Mesenchymal stem cell (in vitro differentiated cells and primary cell): ENCODE results near the gene RBM20.
A peak's percentile ranks its signal among the peaks of the same experiment; 100 is the strongest.

ENCODE experiments used
- DNase-seq: peaks from one replicate; pipeline ENCODE4 v3.0.0-alpha.2; 2013
- H2AFZ ChIP-seq: one replicate; pipeline ENCODE4 v1.6.1; 2013; ENCODE audit warnings: low read depth, mild to moderate bottlenecking, control low read depth, inconsistent platforms, low read length, moderate library complexity
- H2AK5ac ChIP-seq: 2 replicates; pipeline ENCODE4 v1.6.1; 2013; ENCODE audit warnings: low read length, moderate library complexity, mild to moderate bottlenecking, inconsistent platforms; ENCODE audit not compliant: severe bottlenecking
- H2BK120ac ChIP-seq: one replicate; pipeline ENCODE4 v1.6.1; 2013; ENCODE audit warnings: low read depth, mild to moderate bottlenecking, inconsistent platforms, low read length, moderate library complexity
- H2BK12ac ChIP-seq, 2 experiments: one replicate each; pipeline ENCODE4 v1.6.1; 2013; ENCODE audit warnings: inconsistent platforms in 2 of 2, low read length in 2 of 2, mild to moderate bottlenecking in 2 of 2, moderate library complexity in 2 of 2, control low read depth in 1 of 2
- H2BK15ac ChIP-seq: one replicate; pipeline ENCODE4 v1.6.1; 2013; ENCODE audit warnings: mild to moderate bottlenecking, low read depth, inconsistent platforms; ENCODE audit not compliant: poor library complexity, severe bottlenecking
- H2BK5ac ChIP-seq: 2 replicates; pipeline ENCODE4 v1.6.1; 2013; ENCODE audit warnings: low read depth, mild to moderate bottlenecking, low read length, control low read depth, inconsistent platforms; ENCODE audit not compliant: poor library complexity, severe bottlenecking
- H3K14ac ChIP-seq, 2 experiments: one replicate each; pipeline ENCODE4 v1.6.1; 2013; ENCODE audit warnings: inconsistent platforms in 2 of 2, low read length in 2 of 2, control low read depth in 1 of 2, mild to moderate bottlenecking in 1 of 2, moderate library complexity in 1 of 2
- H3K18ac ChIP-seq, 2 experiments: one replicate each; pipeline ENCODE4 v1.6.1; 2013; ENCODE audit warnings: inconsistent platforms in 2 of 2, low read length in 2 of 2, control low read depth in 1 of 2, low read depth in 1 of 2, mild to moderate bottlenecking in 1 of 2
- H3K23ac ChIP-seq, 2 experiments: one replicate each; pipeline ENCODE4 v1.6.1; 2013; ENCODE audit warnings: inconsistent platforms in 2 of 2, low read length in 2 of 2, mild to moderate bottlenecking in 2 of 2, moderate library complexity in 2 of 2, control low read depth in 1 of 2
- H3K27ac ChIP-seq: 2 replicates; pipeline ENCODE4 v1.5.1; 2013; ENCODE audit warnings: mild to moderate bottlenecking, moderate library complexity, low read length, control low read depth, inconsistent platforms; ENCODE audit not compliant: poor library complexity, severe bottlenecking
- H3K27me3 ChIP-seq, 2 experiments: 2 replicates each; pipeline versions ENCODE4 v1.6.1 to v1.7.0; 2013; ENCODE audit warnings: low read length in 2 of 2, mild to moderate bottlenecking in 2 of 2, moderate library complexity in 2 of 2, control low read depth in 1 of 2, inconsistent platforms in 1 of 2; ENCODE audit not compliant: control insufficient read depth in 1 of 2, insufficient read depth in 1 of 2
- H3K36me3 ChIP-seq, 2 experiments: 2 replicates each; pipeline versions ENCODE4 v1.6.1 to v1.7.0; 2013; ENCODE audit warnings: low read length in 2 of 2, control low read depth in 1 of 2, inconsistent platforms in 1 of 2, low read depth in 1 of 2, mild to moderate bottlenecking in 1 of 2; ENCODE audit not compliant: insufficient read depth in 2 of 2, control insufficient read depth in 1 of 2
- H3K4ac ChIP-seq, 2 experiments: one replicate each; pipeline ENCODE4 v1.6.1; 2013; ENCODE audit warnings: inconsistent platforms in 2 of 2, low read length in 2 of 2, mild to moderate bottlenecking in 2 of 2, moderate library complexity in 2 of 2, control low read depth in 1 of 2, low read depth in 1 of 2
- H3K4me1 ChIP-seq: 2 replicates; pipeline ENCODE4 v1.6.1; 2013; ENCODE audit warnings: low read depth, low read length, control low read depth; ENCODE audit not compliant: control insufficient read depth, insufficient read depth
- H3K4me2 ChIP-seq: 2 replicates; pipeline ENCODE4 v1.6.1; 2013; ENCODE audit warnings: low read length, mild to moderate bottlenecking, inconsistent platforms; ENCODE audit not compliant: poor library complexity, severe bottlenecking
- H3K4me3 ChIP-seq, 2 experiments: 2 replicates each; pipeline versions ENCODE4 v1.5.1 to v1.7.0; 2013; ENCODE audit warnings: low read length in 2 of 2, mild to moderate bottlenecking in 2 of 2, control low read depth in 1 of 2, low read depth in 1 of 2; ENCODE audit not compliant: insufficient read depth in 1 of 2
- H3K79me1 ChIP-seq: replicated peaks from 2 replicates; pipeline ENCODE4 v1.6.1; 2013; ENCODE audit warnings: mild to moderate bottlenecking, control low read depth, low read length, inconsistent platforms; ENCODE audit not compliant: poor library complexity, severe bottlenecking
- H3K9ac ChIP-seq: 2 replicates; pipeline ENCODE4 v1.7.0; 2013; ENCODE audit warnings: mild to moderate bottlenecking, low read length, moderate library complexity
- H3K9me3 ChIP-seq: 2 replicates; pipeline ENCODE4 v1.7.0; 2013; ENCODE audit warnings: mild to moderate bottlenecking, low read length; ENCODE audit not compliant: control insufficient read depth
- H4K8ac ChIP-seq: one replicate; pipeline ENCODE4 v1.6.1; 2013; ENCODE audit warnings: inconsistent platforms, mild to moderate bottlenecking, low read length, moderate library complexity
- H4K91ac ChIP-seq: one replicate; pipeline ENCODE4 v1.6.1; 2013; ENCODE audit warnings: mild to moderate bottlenecking, low read length, inconsistent platforms
- WGBS: methylation state at CpG from one replicate; pipeline ENCODE4 v1.1.7; 2013; ENCODE audit warnings: mixed read lengths; 5-methylcytosine and 5-hydroxymethylcytosine counted together

Gene RBM20

DNA sequence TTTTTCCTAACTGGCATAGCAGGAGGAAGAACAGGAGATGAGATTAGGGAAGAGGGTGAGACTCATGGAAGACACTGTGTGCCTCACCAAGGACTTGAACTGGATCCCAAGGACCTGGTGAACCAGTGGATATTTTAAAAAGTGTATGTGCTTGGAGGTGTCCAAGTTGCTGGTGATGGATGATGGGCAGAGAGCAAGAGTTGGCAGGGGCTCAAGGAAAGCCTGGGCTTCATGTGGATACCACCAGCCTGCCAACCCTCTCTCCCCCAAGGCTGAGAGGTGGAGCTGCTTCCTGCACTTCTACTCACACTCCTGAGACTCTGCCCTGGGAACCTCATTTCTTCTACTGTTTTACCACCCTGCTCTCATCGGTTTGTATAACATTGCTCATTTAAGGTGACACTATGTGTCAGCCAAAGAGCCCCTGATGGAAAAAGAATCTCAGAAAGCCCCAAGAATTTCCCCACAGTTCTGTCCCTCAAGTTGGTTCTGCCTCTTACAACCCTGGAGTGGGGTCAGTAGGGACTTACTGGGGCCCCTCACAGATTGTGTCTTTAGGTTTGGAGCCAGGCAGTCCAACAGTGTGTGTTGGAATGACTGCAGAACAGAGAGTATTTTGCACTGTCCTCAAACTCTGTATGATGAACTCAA, 171.3 kb downstream of the RBM20 start:
- H2BK120ac ChIP-seq = no peak overlapping the region
- peaks cover 6% of the 10 kb centered on the region for H3K4me1 ChIP-seq
- no peak overlapping the region for H3K4me3 ChIP-seq
- no peaks in the 10 kb centered on the region for H3K36me3 ChIP-seq
- no peaks in the 10 kb centered on the region for H3K79me1 ChIP-seq
- H2AFZ ChIP-seq = no peak overlapping the region
- no peak overlapping the region for H3K9ac ChIP-seq
- H3K4ac ChIP-seq = no peak overlapping the region
- no peak overlapping the region for H3K18ac ChIP-seq
- H4K91ac ChIP-seq = no peak overlapping the region
- peaks cover 0 to 7% of the 10 kb centered on the region in 2 experiments for H3K27me3 ChIP-seq
- DNase-seq = no peak
- no peak overlapping the region for H3K4me2 ChIP-seq
- no peak overlapping the region for H3K14ac ChIP-seq
- no peak overlapping the region for H2AK5ac ChIP-seq
- no peak overlapping the region for H2BK15ac ChIP-seq
- no peaks in the 10 kb centered on the region for H3K9me3 ChIP-seq
- 82% methylated on average over 1 of the region's 1 CpG for WGBS
- no peak overlapping the region for H3K23ac ChIP-seq
- no peak overlapping the region for H2BK12ac ChIP-seq
- no peak overlapping the region for H2BK5ac ChIP-seq
- no peak overlapping the region for H4K8ac ChIP-seq
- H3K27ac ChIP-seq = no peak overlapping the region

GRCh38 chr10:110817614-110818013, 173.5 kb downstream of the RBM20 start:
- no peak overlapping the region for H3K9ac ChIP-seq
- no peak overlapping the region for H2AK5ac ChIP-seq
- no peaks in the 10 kb centered on the region for H3K79me1 ChIP-seq
- H3K14ac ChIP-seq = no peak overlapping the region
- H2AFZ ChIP-seq = no peak overlapping the region
- H4K8ac ChIP-seq = no peak overlapping the region
- no peak overlapping the region for H3K23ac ChIP-seq
- H2BK120ac ChIP-seq = no peak overlapping the region
- no peak overlapping the region for H3K4me3 ChIP-seq
- H3K36me3 ChIP-seq = no peaks in the 10 kb centered on the region
- 88% methylated on average over 4 of the region's 4 CpGs for WGBS
- peaks cover under 1% of the 10 kb centered on the region for H3K4me1 ChIP-seq
- DNase-seq = no peak
- H3K18ac ChIP-seq = no peak overlapping the region
- no peak overlapping the region for H2BK12ac ChIP-seq
- H4K91ac ChIP-seq = no peak overlapping the region
- no peak overlapping the region for H2BK5ac ChIP-seq
- no peak overlapping the region for H3K4ac ChIP-seq
- H2BK15ac ChIP-seq = no peak overlapping the region
- H3K27me3 ChIP-seq = peaks cover 0 to 7% of the 10 kb centered on the region in 2 experiments
- H3K4me2 ChIP-seq = no peak overlapping the region
- no peak overlapping the region for H3K27ac ChIP-seq
- no peaks in the 10 kb centered on the region for H3K9me3 ChIP-seq

- no peaks in the 10 kb centered on the region for H3K36me3 ChIP-seq
- H4K91ac ChIP-seq = no peak overlapping the region
- no peak overlapping the region for H2AK5ac ChIP-seq
- no peak overlapping the region for H3K27ac ChIP-seq
- H3K27me3 ChIP-seq = peaks cover 0 to 7% of the 10 kb centered on the region in 2 experiments
- H3K9me3 ChIP-seq = no peaks in the 10 kb centered on the region
- no peak overlapping the region for H3K4ac ChIP-seq
- H2BK12ac ChIP-seq = no peak overlapping the region
- no peak overlapping the region for H3K4me2 ChIP-seq
- H2BK5ac ChIP-seq = no peak overlapping the region
- H3K23ac ChIP-seq = no peak overlapping the region
- H2BK15ac ChIP-seq = no peak overlapping the region
- H3K4me3 ChIP-seq = no peak overlapping the region
- H2AFZ ChIP-seq = no peak overlapping the region
- H3K14ac ChIP-seq = no peak overlapping the region
- WGBS = 86% methylated on average over 8 of the region's 8 CpGs
- H3K9ac ChIP-seq = no peak overlapping the region
- DNase-seq = no peak
- H4K8ac ChIP-seq = no peak overlapping the region
- no peak overlapping the region for H2BK120ac ChIP-seq
- H3K18ac ChIP-seq = no peak overlapping the region
- no peaks in the 10 kb centered on the region for H3K79me1 ChIP-seq
- H3K4me1 ChIP-seq = peaks cover 2% of the 10 kb centered on the region
Observed at GRCh38 chr10:110818311-110819256, 174.4 kb downstream of the RBM20 start.

GRCh38 chr10:110820321-110820814, 176.2 kb downstream of the RBM20 start:
- 93% methylated on average over 7 of the region's 8 CpGs for WGBS
- no peaks in the 10 kb centered on the region for H3K9me3 ChIP-seq
- no peak overlapping the region for H3K23ac ChIP-seq
- no peak overlapping the region for H2AK5ac ChIP-seq
- DNase-seq = no peak
- no peak overlapping the region for H4K8ac ChIP-seq
- no peak overlapping the region for H2BK15ac ChIP-seq
- peak overlapping the region; percentile 30 for H3K9ac ChIP-seq
- H3K4me2 ChIP-seq = no peak overlapping the region
- H2BK12ac ChIP-seq = no peak overlapping the region
- H4K91ac ChIP-seq = no peak overlapping the region
- H3K4me1 ChIP-seq = peaks cover 2% of the 10 kb centered on the region
- H2BK120ac ChIP-seq = no peak overlapping the region
- H3K79me1 ChIP-seq = no peaks in the 10 kb centered on the region
- no peak overlapping the region for H3K4me3 ChIP-seq
- no peak overlapping the region for H3K18ac ChIP-seq
- no peak overlapping the region for H3K4ac ChIP-seq
- H3K27me3 ChIP-seq = peaks cover 0 to 4% of the 10 kb centered on the region in 2 experiments
- no peak overlapping the region for H3K27ac ChIP-seq
- H2BK5ac ChIP-seq = no peak overlapping the region
- no peak overlapping the region for H3K14ac ChIP-seq
- no peak overlapping the region for H2AFZ ChIP-seq
- no peaks in the 10 kb centered on the region for H3K36me3 ChIP-seq
